ENCODE measurements around the gene FTO. TPM values are rescaled to one million over a fixed set of nuclear protein-coding genes. Genes with fewer than 3 reads are reported as not detected.

Gene FTO
- total RNA-seq, 1 experiment from 2014 or later = 55.0 TPM

DNA sequence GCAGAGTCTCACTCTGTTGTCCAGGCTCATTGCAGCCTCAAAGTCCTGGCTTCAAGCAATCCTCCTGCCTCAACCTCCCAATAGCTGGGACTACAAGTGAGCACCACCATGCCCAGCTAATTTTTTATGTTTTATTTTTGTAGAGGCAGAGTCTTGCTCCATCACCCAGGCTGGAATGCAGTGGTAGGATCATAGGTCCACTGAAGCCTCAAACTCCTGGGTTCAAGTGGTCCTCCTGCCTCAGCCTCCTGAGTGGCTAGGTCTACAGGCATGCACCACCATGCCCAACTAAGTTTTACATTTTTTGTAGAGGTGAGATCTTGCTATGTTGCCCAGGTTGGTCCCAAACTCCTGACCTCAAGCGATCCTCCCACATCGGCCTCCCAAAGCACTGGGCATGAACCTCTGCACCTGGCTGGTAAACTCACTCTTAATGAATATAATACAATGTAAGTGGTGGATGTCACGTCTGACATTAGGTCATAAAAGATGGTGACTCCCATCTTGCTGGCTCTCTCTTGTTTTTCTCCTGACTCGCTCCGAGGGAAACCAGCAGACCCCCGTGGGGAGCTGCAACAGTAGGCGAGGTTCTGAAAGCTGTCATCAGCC, 456.4 kb downstream of the FTO start:
- BruUV-seq (replicated peaks) = no TSS peak
- ChIA-PET POLR2A (no interaction called here), CTCF (no interaction called here)
- Mint-ChIP-seq H3K9me3 (ENCODE audit: unreplicated experiment) (peaks cover 6% of the 10 kb centered on the region), H3K27me3 (ENCODE audit: insufficient read depth, unreplicated experiment) (no peaks in the 10 kb centered on the region), H3K4me3 (ENCODE audit: unreplicated experiment) (no peak overlapping the region), H3K4me1 (ENCODE audit: insufficient read depth, unreplicated experiment) (peaks cover 6% of the 10 kb centered on the region), H3K27ac (ENCODE audit: low read depth, unreplicated experiment) (no peak overlapping the region), H3K36me3 (ENCODE audit: insufficient read depth, unreplicated experiment) (peaks cover 5% of the 10 kb centered on the region)
- DNase-seq (ENCODE audit: unreplicated experiment) = no peak
- TF ChIP-seq, protein P1, sequence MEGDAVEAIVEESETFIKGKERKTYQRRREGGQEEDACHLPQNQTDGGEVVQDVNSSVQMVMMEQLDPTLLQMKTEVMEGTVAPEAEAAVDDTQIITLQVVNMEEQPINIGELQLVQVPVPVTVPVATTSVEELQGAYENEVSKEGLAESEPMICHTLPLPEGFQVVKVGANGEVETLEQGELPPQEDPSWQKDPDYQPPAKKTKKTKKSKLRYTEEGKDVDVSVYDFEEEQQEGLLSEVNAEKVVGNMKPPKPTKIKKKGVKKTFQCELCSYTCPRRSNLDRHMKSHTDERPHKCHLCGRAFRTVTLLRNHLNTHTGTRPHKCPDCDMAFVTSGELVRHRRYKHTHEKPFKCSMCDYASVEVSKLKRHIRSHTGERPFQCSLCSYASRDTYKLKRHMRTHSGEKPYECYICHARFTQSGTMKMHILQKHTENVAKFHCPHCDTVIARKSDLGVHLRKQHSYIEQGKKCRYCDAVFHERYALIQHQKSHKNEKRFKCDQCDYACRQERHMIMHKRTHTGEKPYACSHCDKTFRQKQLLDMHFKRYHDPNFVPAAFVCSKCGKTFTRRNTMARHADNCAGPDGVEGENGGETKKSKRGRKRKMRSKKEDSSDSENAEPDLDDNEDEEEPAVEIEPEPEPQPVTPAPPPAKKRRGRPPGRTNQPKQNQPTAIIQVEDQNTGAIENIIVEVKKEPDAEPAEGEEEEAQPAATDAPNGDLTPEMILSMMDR (IDR thresholded peaks at IDR 0.05; ENCODE audit: unreplicated experiment) = no peak
- intact Hi-C loops (cut with micrococcal nuclease) = no loop called here

DNA sequence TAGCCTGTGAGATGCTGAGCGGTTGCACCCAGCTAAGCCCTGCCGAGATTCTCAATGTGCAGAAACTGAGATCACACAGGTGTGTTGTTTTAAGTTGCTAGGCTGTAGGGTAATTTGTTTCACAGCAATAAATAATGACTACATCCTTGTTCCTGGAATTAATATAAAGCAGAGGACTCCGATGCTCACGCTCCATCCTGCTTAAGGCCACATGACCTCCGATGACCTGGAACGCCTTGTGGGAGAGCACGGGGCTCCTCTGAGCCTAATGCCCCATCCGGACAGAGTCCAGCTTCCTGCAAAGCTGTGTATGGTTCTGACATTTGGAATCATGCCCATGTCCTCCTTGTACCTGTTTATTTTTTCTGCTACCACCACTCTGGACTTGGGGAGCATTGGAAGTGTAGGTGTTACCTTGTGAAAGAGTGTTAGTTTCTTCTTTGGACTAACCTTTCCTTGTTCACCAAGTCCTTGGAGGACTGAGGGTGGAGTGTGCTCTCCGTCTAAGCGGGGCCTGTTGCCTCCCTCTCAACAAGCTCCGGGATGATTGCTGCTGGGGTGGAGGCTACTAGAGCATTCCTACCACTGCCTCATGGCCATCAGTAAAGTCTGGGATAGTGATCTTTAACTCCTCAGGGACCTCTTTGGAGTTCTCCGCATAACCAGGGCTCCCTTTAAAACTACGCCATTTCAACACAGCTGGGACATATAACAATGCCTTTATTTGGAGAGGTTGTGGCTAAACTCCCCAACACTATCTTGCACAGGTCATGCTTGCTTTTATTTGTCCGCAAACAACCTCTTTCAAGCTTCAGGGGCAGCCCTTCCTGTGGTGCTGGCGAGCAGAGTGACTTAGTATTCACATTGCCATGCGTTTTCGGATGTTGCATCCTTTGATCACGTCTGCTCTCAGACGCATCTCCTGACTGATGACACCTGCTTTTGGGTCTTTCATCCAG, 457.3 kb downstream of the FTO start:
- no peaks in the 10 kb centered on the region for H3K27me3 Mint-ChIP-seq (ENCODE audit: insufficient read depth, unreplicated experiment)
- CTCF ChIA-PET = no interaction called here

GRCh38 chr16:54163197-54163843, 459.4 kb downstream of the FTO start:
- ChIA-PET POLR2A (interaction anchor here (0.8 kb wide), 1 partner anchor 22 kb away, joined by 3 read pairs; no protein-coding TSS in a partner anchor), CTCF (no interaction called here)
- Mint-ChIP-seq H3K36me3 (ENCODE audit: insufficient read depth, unreplicated experiment) (no peaks in the 10 kb centered on the region), H3K4me1 (ENCODE audit: insufficient read depth, unreplicated experiment) (peaks cover 6% of the 10 kb centered on the region), H3K4me3 (ENCODE audit: unreplicated experiment) (no peak overlapping the region), H3K9me3 (ENCODE audit: unreplicated experiment) (peaks cover 6% of the 10 kb centered on the region), H3K27ac (ENCODE audit: low read depth, unreplicated experiment) (no peak overlapping the region), H3K27me3 (ENCODE audit: insufficient read depth, unreplicated experiment) (no peaks in the 10 kb centered on the region)
- BruUV-seq (replicated peaks) = no TSS peak
- TF ChIP-seq, protein P1 (IDR thresholded peaks at IDR 0.05; ENCODE audit: unreplicated experiment) = no peak
- no peak for DNase-seq (ENCODE audit: unreplicated experiment)
- intact Hi-C loops (cut with micrococcal nuclease) = no loop called here

More for the DNA sequence above, 457.3 kb downstream of the FTO start:
- intact Hi-C loops (cut with micrococcal nuclease) = no loop called here
- Mint-ChIP-seq H3K36me3 (ENCODE audit: insufficient read depth, unreplicated experiment) (peaks cover 5% of the 10 kb centered on the region), H3K27ac (ENCODE audit: low read depth, unreplicated experiment) (no peak overlapping the region), H3K4me3 (ENCODE audit: unreplicated experiment) (no peak overlapping the region), H3K4me1 (ENCODE audit: insufficient read depth, unreplicated experiment) (peaks cover 6% of the 10 kb centered on the region), H3K9me3 (ENCODE audit: unreplicated experiment) (peaks cover 6% of the 10 kb centered on the region)
- no peak for DNase-seq (ENCODE audit: unreplicated experiment)
- no TSS peak for BruUV-seq (replicated peaks)
- TF ChIP-seq, protein P1 (IDR thresholded peaks at IDR 0.05; ENCODE audit: unreplicated experiment) = no peak
- POLR2A ChIA-PET = no interaction called here

DNA sequence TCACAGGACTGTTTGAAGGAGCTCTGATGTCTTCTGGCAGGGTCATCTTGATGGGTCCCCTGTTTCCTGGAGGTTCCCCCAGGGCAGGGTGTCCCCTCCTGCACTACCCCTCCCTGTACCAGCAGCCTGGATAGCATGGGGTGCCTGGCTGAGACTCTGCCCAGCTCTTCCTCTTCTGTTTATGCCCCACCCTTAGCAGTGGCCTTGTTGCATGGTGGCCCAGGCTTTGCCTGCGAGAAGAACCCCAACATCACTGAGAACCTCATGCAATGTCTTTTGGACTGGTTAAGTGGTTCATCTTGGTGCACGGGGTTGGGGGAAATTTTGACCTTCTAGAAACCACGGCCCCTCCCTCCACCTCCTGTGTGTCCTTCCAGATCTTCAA, 460.8 kb downstream of the FTO start:
- Mint-ChIP-seq H3K4me1 (ENCODE audit: insufficient read depth, unreplicated experiment) (peaks cover 6% of the 10 kb centered on the region), H3K36me3 (ENCODE audit: insufficient read depth, unreplicated experiment) (no peaks in the 10 kb centered on the region), H3K4me3 (ENCODE audit: unreplicated experiment) (no peak overlapping the region), H3K9me3 (ENCODE audit: unreplicated experiment) (no peaks in the 10 kb centered on the region), H3K27ac (ENCODE audit: low read depth, unreplicated experiment) (no peak overlapping the region), H3K27me3 (ENCODE audit: insufficient read depth, unreplicated experiment) (no peaks in the 10 kb centered on the region)
- ChIA-PET CTCF (interaction anchor here (0.5 to 1.1 kb wide), 2 partner anchors 15 to 38 kb away, joined by 3 read pairs; no protein-coding TSS in a partner anchor), POLR2A (no interaction called here)
- TF ChIP-seq, protein P1 (IDR thresholded peaks at IDR 0.05; ENCODE audit: unreplicated experiment) = no peak
- no TSS peak for BruUV-seq (replicated peaks)
- intact Hi-C loops (cut with micrococcal nuclease) = no loop called here
- DNase-seq (ENCODE audit: unreplicated experiment) = no peak

Measured in MCF 10A (cell line).